K562 (cell line): ENCODE data around the gene DHRS3. TPM values are rescaled to one million over a fixed set of nuclear protein-coding genes. Genes with fewer than 3 reads are reported as not detected.

Source experiments
- HNRNPUL1 ChIP-seq: fragments of 200-400 bp; formaldehyde crosslinking; IDR thresholded peaks from 2 replicates; pipeline ENCODE4 v1.6.1; 2017; ENCODE audit warnings: low read length
- KAT8 ChIP-seq: fragments of 450-650 bp; IDR thresholded peaks from 2 replicates; pipeline ENCODE4 v1.6.1; 2016; ENCODE audit warnings: low read depth, mild to moderate bottlenecking
- KLF13 ChIP-seq: fragments of 450-650 bp; IDR thresholded peaks from 2 replicates; pipeline ENCODE4 v1.6.1; 2016; ENCODE audit warnings: missing genetic modification characterization, low read depth, mild to moderate bottlenecking, missing compliant biosample characterization, moderate library complexity, borderline replicate concordance
- MAFK ChIP-seq: IDR thresholded peaks from 2 replicates; pipeline ENCODE4 v1.6.1; 2011; ENCODE audit warnings: low read length, improper control_type of control experiment
- MEIS2 ChIP-seq: fragments of 450-650 bp; IDR thresholded peaks from 2 replicates; pipeline ENCODE4 v1.6.1; 2014; ENCODE audit warnings: mild to moderate bottlenecking; ENCODE audit not compliant: partially characterized antibody
- MNT ChIP-seq, 2 experiments: fragments of 450-650 bp; conservative IDR thresholded peaks; 2 replicates each; pipeline ENCODE4 v1.6.1; 2017; ENCODE audit warnings: mild to moderate bottlenecking in 2 of 2, moderate library complexity in 2 of 2
- PHB2 ChIP-seq: fragments of 450-650 bp; IDR thresholded peaks from 2 replicates; pipeline ENCODE4 v1.6.1; 2017; ENCODE audit warnings: low read depth
- RBM15 ChIP-seq: fragments of 200-400 bp; formaldehyde crosslinking; IDR thresholded peaks from 2 replicates; pipeline ENCODE4 v1.6.1; 2018; ENCODE audit warnings: mild to moderate bottlenecking, low read length, moderate library complexity; ENCODE audit not compliant: insufficient read depth
- ZNF75A ChIP-seq: fragments of 450-650 bp; formaldehyde crosslinking; IDR thresholded peaks from 2 replicates; pipeline ENCODE4 v1.4.0; 2020; ENCODE audit warnings: mild to moderate bottlenecking
- ZNF778 ChIP-seq: fragments of 450-650 bp; formaldehyde crosslinking; IDR thresholded peaks from 2 replicates; pipeline ENCODE4 v1.4.0; 2020; ENCODE audit warnings: mild to moderate bottlenecking, moderate library complexity
- ZZZ3 ChIP-seq: fragments of 450-650 bp; IDR thresholded peaks from 2 replicates; pipeline ENCODE4 v1.6.1; 2016; ENCODE audit warnings: antibody characterized with exemption, mild to moderate bottlenecking, moderate library complexity
- polyA plus RNA-seq, 8 experiments: library from polyadenylated mRNA; depleted of rRNA in 4 of 8; stranded (reverse) in 5 of 8; unstranded in 3 of 8; fragments of >200 nt; fragmentation: Nextera tagmentation in 2 of 8; fragmentation: Illumina TruSeq in 1 of 8; extraction: Ambion mirVana in 2 of 8; extraction: Trizol in 1 of 8; gene quantifications; 2 replicates each; pipeline versions ENCODE4 v1.2.1 to v1.2.3, GENCODE V29; 2011 to 2014; ENCODE audit warnings: inconsistent platforms in 1 of 8, missing spikeins in 1 of 8
- total RNA-seq, 7 experiments: library from RNA; depleted of rRNA in 6 of 7; stranded (reverse); fragments of >200 nt in 6 of 7; fragmentation: Illumina TruSeq in 2 of 7; extraction: Trizol in 2 of 7; gene quantifications; 2 replicates each; pipeline versions ENCODE4 v1.2.1 to v1.2.3, GENCODE V29; 2011 to 2021; ENCODE audit warnings: low replicate concordance in 1 of 7
- TF ChIP-seq, protein P1 (sequence below): fragments of 200-800 bp; sonication (Bioruptor generic); IDR thresholded peaks from 2 replicates; pipeline ENCODE4 v1.6.1; 2017; ENCODE audit warnings: missing genetic modification characterization, missing compliant biosample characterization
- TF ChIP-seq, protein P2 (sequence below), 2 experiments: fragments of 450-650 bp; formaldehyde crosslinking in 1 of 2; IDR thresholded peaks; 2 replicates each; pipeline versions ENCODE4 v1.4.0 to v1.6.1; 2014 to 2020; ENCODE audit warnings: mild to moderate bottlenecking in 2 of 2, borderline replicate concordance in 1 of 2, low read depth in 1 of 2
- TF ChIP-seq, protein P3 (sequence below): fragments of 250-450 bp; sonication (Bioruptor Pico); IDR thresholded peaks from 2 replicates; pipeline ENCODE4 v1.8.0; 2022; ENCODE audit warnings: inconsistent platforms, mild to moderate bottlenecking, moderate library complexity, borderline replicate concordance

DHRS3 gene
- total and polyA plus RNA-seq, 9 of the 15 experiments (the other 6 are each of a cell fraction or from before 2014, with no cell fraction given) = 21.0 to 116 (median 58.7) TPM

DNA sequence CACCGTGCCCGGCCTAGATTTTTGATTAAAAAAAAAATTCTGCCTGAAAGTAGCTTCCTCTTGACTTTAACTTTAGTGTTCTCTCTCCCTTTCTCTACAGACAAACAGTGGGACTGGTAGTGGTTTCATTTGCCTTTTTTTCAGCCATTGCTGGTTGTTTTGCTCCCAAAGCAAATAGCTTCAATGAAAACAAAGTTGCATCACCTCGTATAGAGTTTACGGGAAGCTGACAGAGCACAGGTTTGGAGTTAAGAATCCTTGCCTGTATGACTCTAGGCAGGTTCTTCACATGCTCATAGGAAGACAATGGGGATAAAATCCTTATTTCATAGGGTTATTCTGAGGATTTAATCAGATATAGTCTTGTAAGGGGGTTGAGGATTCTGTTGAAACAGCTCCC, 47.5 kb upstream of the DHRS3 start (continued):
- TF ChIP-seq MNT (conservative IDR thresholded peaks at IDR 0.05) (no peak), MAFK (no peak), HNRNPUL1 (no peak), ZNF75A (CRISPR knock-in tag) (no peak), KAT8 (no peak), ZNF778 (no peak), PHB2 (no peak), MEIS2 (no peak), ZZZ3 (no peak), KLF13 (tag) (no peak), RBM15 (no peak)
- TF ChIP-seq, protein P1, sequence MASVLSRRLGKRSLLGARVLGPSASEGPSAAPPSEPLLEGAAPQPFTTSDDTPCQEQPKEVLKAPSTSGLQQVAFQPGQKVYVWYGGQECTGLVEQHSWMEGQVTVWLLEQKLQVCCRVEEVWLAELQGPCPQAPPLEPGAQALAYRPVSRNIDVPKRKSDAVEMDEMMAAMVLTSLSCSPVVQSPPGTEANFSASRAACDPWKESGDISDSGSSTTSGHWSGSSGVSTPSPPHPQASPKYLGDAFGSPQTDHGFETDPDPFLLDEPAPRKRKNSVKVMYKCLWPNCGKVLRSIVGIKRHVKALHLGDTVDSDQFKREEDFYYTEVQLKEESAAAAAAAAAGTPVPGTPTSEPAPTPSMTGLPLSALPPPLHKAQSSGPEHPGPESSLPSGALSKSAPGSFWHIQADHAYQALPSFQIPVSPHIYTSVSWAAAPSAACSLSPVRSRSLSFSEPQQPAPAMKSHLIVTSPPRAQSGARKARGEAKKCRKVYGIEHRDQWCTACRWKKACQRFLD = no peak
- TF ChIP-seq, protein P2, sequence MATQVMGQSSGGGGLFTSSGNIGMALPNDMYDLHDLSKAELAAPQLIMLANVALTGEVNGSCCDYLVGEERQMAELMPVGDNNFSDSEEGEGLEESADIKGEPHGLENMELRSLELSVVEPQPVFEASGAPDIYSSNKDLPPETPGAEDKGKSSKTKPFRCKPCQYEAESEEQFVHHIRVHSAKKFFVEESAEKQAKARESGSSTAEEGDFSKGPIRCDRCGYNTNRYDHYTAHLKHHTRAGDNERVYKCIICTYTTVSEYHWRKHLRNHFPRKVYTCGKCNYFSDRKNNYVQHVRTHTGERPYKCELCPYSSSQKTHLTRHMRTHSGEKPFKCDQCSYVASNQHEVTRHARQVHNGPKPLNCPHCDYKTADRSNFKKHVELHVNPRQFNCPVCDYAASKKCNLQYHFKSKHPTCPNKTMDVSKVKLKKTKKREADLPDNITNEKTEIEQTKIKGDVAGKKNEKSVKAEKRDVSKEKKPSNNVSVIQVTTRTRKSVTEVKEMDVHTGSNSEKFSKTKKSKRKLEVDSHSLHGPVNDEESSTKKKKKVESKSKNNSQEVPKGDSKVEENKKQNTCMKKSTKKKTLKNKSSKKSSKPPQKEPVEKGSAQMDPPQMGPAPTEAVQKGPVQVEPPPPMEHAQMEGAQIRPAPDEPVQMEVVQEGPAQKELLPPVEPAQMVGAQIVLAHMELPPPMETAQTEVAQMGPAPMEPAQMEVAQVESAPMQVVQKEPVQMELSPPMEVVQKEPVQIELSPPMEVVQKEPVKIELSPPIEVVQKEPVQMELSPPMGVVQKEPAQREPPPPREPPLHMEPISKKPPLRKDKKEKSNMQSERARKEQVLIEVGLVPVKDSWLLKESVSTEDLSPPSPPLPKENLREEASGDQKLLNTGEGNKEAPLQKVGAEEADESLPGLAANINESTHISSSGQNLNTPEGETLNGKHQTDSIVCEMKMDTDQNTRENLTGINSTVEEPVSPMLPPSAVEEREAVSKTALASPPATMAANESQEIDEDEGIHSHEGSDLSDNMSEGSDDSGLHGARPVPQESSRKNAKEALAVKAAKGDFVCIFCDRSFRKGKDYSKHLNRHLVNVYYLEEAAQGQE (IDR thresholded peaks at IDR 0.05; ENCODE audit: borderline replicate concordance) = no peak
- TF ChIP-seq, protein P2 (CRISPR knock-in tag; IDR thresholded peaks at IDR 0.05; ENCODE audit: low read depth) = no peak
- TF ChIP-seq, protein P3, sequence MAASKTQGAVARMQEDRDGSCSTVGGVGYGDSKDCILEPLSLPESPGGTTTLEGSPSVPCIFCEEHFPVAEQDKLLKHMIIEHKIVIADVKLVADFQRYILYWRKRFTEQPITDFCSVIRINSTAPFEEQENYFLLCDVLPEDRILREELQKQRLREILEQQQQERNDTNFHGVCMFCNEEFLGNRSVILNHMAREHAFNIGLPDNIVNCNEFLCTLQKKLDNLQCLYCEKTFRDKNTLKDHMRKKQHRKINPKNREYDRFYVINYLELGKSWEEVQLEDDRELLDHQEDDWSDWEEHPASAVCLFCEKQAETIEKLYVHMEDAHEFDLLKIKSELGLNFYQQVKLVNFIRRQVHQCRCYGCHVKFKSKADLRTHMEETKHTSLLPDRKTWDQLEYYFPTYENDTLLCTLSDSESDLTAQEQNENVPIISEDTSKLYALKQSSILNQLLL = no peak
